HEK293T (cell line): ENCODE data around the gene NHLH1.

Experiments used
- CTCF ChIA-PET: fragments of 350-600 bp; formaldehyde crosslinking; extraction: SDS; loops from one replicate; lab custom pipeline; 2021; ENCODE audit warnings: antibody characterized with exemption, inconsistent platforms; lab: Yijun Ruan, JAX
- POLR2A ChIA-PET: fragments of 350-600 bp; formaldehyde crosslinking; extraction: SDS; loops from one replicate; lab custom pipeline; 2020; ENCODE audit warnings: antibody characterized with exemption, inconsistent platforms; lab: Yijun Ruan, JAX
- DNase-seq: peaks from one replicate; pipeline ENCODE4 v3.0.0; 2012; ENCODE audit warnings: mixed read lengths; ENCODE audit errors: extremely low spot score
- ARNT ChIP-seq: fragments of 450-650 bp; IDR thresholded peaks from 2 replicates; pipeline ENCODE4 v1.6.1; 2017; ENCODE audit warnings: mild to moderate bottlenecking
- BHLHE40 ChIP-seq: fragments of 450-650 bp; IDR thresholded peaks from 2 replicates; pipeline ENCODE4 v1.6.1; 2016; ENCODE audit warnings: mild to moderate bottlenecking, moderate library complexity, borderline replicate concordance
- CTBP1 ChIP-seq: fragments of 450-650 bp; IDR thresholded peaks from 2 replicates; pipeline ENCODE4 v1.6.1; 2016; ENCODE audit warnings: borderline replicate concordance
- ELF4 ChIP-seq: fragments of 450-650 bp; IDR thresholded peaks from 2 replicates; pipeline ENCODE4 v1.6.1; 2017; ENCODE audit warnings: antibody characterized with exemption
- FOXA1 ChIP-seq: fragments of 450-650 bp; IDR thresholded peaks from 2 replicates; pipeline ENCODE4 v1.6.1; 2016; ENCODE audit warnings: mild to moderate bottlenecking
- FOXK2 ChIP-seq: fragments of 450-650 bp; IDR thresholded peaks from 2 replicates; pipeline ENCODE4 v1.6.1; 2016; ENCODE audit warnings: mild to moderate bottlenecking
- FOXM1 ChIP-seq: fragments of 450-650 bp; IDR thresholded peaks from 2 replicates; pipeline ENCODE4 v1.6.1; 2017; ENCODE audit warnings: mild to moderate bottlenecking, borderline replicate concordance
- HDGF ChIP-seq: fragments of 450-650 bp; IDR thresholded peaks from 2 replicates; pipeline ENCODE4 v1.6.1; 2017; ENCODE audit warnings: antibody characterized with exemption, borderline replicate concordance
- L3MBTL2 ChIP-seq: fragments of 450-650 bp; conservative IDR thresholded peaks from 2 replicates; pipeline ENCODE4 v1.6.1; 2016; ENCODE audit warnings: mild to moderate bottlenecking
- LEF1 ChIP-seq: fragments of 450-650 bp; IDR thresholded peaks from 2 replicates; pipeline ENCODE4 v1.6.1; 2017; ENCODE audit warnings: mild to moderate bottlenecking, borderline replicate concordance
- NFRKB ChIP-seq: fragments of 450-650 bp; IDR thresholded peaks from 2 replicates; pipeline ENCODE4 v1.6.1; 2016; ENCODE audit warnings: mild to moderate bottlenecking, moderate library complexity
- SP1 ChIP-seq: fragments of 450-650 bp; IDR thresholded peaks from 2 replicates; pipeline ENCODE4 v1.6.1; 2017
- SUZ12 ChIP-seq: fragments of 450-650 bp; IDR thresholded peaks from 2 replicates; pipeline ENCODE4 v1.6.1; 2016; ENCODE audit warnings: mild to moderate bottlenecking
- TARDBP ChIP-seq: fragments of 450-650 bp; IDR thresholded peaks from 2 replicates; pipeline ENCODE4 v1.6.1; 2016
- ZNF384 ChIP-seq: fragments of 450-650 bp; IDR thresholded peaks from 2 replicates; pipeline ENCODE4 v1.6.1; 2016
- TF ChIP-seq, protein P1 (sequence below): fragments of 450-650 bp; IDR thresholded peaks from 2 replicates; pipeline ENCODE4 v1.6.1; 2016

Gene NHLH1

DNA sequence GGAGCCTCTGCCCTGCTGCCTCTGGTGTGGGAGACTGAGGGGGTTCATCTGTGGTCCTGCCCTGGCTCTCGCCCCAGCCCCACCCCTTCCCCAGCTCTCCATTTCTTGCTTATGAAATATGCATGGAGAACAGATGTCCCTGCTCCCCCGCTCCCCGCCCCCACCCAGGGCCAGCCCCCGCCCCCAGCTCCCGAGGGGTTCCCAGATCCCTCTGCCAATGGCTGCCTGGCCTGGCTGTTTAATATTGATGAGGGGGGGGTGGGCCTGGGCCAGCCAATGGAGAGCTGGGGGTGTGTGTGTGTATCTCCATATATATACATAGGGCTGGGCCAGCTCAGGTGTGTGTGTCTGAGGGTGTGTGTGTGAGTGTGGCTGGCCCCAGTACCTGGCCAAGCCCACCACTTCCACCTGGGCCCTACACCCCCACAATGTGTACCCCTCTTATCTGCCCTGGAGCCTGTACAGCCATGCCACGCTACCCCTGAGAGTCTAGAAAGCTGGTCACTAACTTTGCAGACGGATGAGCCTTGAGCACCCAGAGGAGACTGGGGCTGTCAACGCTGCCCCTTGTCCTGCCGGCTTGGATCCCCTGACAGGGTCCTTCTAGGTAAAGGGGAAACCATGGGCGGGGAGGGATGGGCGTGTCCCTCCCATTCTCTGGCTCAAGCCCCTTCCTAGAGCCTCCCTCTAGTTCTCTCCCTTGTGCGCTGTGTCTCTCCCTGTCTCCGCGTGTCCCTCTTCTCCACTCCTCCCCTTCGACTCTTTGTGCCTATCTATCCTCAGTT lies at the start of gene NHLH1:
TSS of gene NHLH1 (plus strand) at position 341 of the 785 bp plus-strand sequence. CDS start 3,661 bp downstream, outside the sequence.
- POLR2A ChIA-PET = interaction anchor here (1.1 kb wide), 1 partner anchor 105 kb away, joined by 3 read pairs; the partner anchor contains the start of gene DCAF8
- TF ChIP-seq NFRKB = no peak
- no peak for TF ChIP-seq FOXA1
- TF ChIP-seq ZNF384 = no peak
- TF ChIP-seq, protein P1, sequence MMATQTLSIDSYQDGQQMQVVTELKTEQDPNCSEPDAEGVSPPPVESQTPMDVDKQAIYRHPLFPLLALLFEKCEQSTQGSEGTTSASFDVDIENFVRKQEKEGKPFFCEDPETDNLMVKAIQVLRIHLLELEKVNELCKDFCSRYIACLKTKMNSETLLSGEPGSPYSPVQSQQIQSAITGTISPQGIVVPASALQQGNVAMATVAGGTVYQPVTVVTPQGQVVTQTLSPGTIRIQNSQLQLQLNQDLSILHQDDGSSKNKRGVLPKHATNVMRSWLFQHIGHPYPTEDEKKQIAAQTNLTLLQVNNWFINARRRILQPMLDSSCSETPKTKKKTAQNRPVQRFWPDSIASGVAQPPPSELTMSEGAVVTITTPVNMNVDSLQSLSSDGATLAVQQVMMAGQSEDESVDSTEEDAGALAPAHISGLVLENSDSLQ = no peak
- TF ChIP-seq BHLHE40 = no peak
- TF ChIP-seq TARDBP = no peak
- TF ChIP-seq LEF1 = no peak
- TF ChIP-seq ARNT = no peak
- no peak for TF ChIP-seq FOXK2
- TF ChIP-seq HDGF = no peak
- TF ChIP-seq CTBP1 = no peak
- no peak for TF ChIP-seq ELF4
- no peak for TF ChIP-seq L3MBTL2
- no peak for DNase-seq
- CTCF ChIA-PET = interaction anchor here (2.0 kb wide), 1 partner anchor 10 kb away, joined by 6 read pairs; no protein-coding TSS in a partner anchor

DNA sequence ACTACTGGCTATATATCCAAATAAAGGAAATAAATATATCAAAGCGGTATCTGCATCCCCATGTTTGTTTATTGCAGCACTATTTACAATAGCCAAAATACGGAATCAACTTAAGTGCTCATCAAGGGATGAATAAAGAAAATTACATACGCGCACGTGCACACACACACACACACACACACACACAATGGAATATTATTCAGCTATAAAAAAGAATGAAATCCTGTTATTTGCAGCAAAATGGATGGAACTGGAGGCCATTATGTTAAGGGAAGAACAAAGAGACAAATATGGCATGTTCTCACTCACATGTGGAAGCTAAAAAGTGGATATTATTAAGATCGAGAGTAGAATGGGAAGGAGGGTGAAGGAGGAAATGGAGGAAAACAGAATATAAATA lies 44.0 kb upstream of the NHLH1 start:
- CTCF ChIA-PET = interaction anchor here (1.1 kb wide), 1 partner anchor 31 kb away, joined by 4 read pairs; no protein-coding TSS in a partner anchor
- POLR2A ChIA-PET = no interaction called here
- no peak for TF ChIP-seq FOXM1
- DNase-seq = no peak

DNA sequence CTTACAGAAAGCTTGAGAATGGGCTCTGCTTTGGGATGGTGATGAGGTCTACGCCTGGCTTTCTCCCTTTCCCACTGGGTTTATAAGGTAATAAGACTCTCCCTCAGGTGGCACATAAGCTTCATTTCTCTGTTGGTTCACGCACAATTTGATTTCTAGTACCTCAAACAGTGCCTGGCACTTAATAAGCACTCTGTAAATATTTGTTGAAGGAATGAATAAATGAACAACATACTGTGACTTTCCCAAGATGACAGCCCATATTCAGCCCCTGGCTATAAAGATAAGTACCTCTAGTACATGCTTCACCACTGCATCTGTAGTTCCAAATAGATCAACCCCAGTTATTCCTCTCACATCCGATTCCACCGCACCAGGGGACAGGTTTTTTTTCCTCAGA lies 41.6 kb upstream of the NHLH1 start:
- no peak for DNase-seq
- TF ChIP-seq, protein P1 = no peak
- no peak for TF ChIP-seq BHLHE40
- no peak for TF ChIP-seq FOXK2
- CTCF ChIA-PET = no interaction called here
- POLR2A ChIA-PET = no interaction called here

DNA sequence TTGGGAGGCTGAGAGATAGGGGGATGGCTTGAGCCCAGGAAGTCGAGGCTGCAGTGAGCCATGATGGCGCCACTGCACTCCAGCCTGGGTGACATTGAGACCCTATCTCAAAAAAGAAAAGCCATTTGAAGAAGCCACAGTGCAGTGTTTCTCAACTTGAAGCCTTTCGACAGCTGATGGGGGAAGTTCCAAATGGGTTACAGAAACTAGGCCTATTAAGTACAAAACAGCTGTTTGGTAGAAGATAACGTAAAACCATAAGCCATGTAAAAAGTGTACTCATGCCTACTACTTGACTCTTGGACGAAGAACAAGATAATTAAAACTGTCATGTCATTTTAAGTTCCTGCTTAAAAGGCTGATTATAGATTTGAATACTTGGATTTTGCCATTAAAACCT lies 40.5 kb upstream of the NHLH1 start:
- ChIA-PET CTCF (no interaction called here), POLR2A (no interaction called here)
- no peak for DNase-seq
- no peak for TF ChIP-seq ZNF384
- no peak for TF ChIP-seq NFRKB
- no peak for TF ChIP-seq TARDBP

DNA sequence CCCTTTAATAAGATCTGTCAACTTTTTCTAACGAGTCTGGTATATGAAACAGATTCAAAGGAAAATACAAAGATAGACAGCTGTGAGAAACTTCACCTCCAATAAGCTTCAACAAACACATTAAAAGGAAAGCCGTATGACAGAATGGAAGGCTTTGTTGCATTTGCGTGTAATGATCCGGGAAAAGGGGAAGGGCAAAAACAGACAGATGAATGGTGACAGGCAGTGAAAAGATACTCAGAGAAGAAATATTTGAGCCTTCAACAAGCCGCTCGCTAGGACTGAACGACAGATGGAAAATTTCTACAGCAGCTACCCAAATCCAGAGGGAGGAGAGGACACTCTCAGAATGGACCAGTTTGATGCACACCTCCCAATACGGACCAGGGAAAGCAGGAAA lies 38.7 kb upstream of the NHLH1 start:
- ChIA-PET POLR2A (no interaction called here), CTCF (no interaction called here)
- DNase-seq = no peak
- TF ChIP-seq NFRKB = no peak
- no peak for TF ChIP-seq BHLHE40
- no peak for TF ChIP-seq ZNF384
- TF ChIP-seq, protein P1 = no peak
- no peak for TF ChIP-seq FOXA1

DNA sequence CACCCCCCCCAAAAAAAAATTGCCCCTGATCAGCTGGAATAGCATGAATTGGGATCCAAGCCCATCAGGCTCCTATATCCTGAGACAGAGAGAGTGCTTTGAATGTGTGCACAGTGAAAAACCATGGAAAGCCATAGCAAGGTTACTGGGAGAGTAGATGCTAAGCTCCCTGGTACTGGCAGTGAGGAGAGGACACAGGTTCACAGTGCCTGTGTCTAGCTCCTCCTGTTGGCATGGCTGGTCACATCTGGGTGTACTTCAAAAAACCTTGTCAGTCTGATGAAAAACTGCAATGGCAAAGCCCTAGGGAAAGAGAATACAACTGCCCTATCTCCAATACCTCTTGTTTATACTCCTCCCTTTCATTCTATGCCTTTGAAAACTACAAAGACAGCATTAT lies 36.8 kb upstream of the NHLH1 start:
- no peak for DNase-seq
- ChIA-PET POLR2A (no interaction called here), CTCF (no interaction called here)
- TF ChIP-seq L3MBTL2 = no peak
- no peak for TF ChIP-seq FOXM1
- TF ChIP-seq, protein P1 = no peak
- no peak for TF ChIP-seq BHLHE40
- no peak for TF ChIP-seq LEF1
- no peak for TF ChIP-seq ZNF384

DNA sequence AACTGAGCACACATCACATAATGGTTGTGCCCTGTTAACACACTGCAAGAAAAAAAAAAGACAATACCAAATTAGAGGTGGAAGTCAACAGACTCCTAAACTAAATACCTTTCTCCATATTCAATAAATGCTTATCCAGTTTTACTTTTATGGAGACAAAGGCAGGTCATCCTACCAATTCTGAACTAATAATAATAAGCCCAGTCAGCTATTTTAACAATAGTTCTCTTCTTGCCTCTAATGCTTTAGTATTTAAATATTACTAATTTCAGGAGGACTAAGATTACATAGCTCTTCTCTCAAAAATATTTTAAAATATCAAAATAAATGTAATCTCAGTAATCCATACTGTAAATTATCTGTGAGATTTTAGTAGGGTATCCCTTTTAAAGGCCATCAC lies 34.4 kb upstream of the NHLH1 start:
- no peak for TF ChIP-seq HDGF
- TF ChIP-seq FOXA1 = no peak
- no peak for TF ChIP-seq L3MBTL2
- TF ChIP-seq ARNT = no peak
- no peak for TF ChIP-seq FOXK2
- TF ChIP-seq CTBP1 = no peak
- TF ChIP-seq SP1 = no peak
- TF ChIP-seq, protein P1 = no peak
- TF ChIP-seq SUZ12 = no peak
- TF ChIP-seq ZNF384 = no peak
- no peak for TF ChIP-seq LEF1
- TF ChIP-seq BHLHE40 = no peak
- no peak for TF ChIP-seq ELF4
- TF ChIP-seq FOXM1 = no peak
- no peak for TF ChIP-seq NFRKB
- TF ChIP-seq TARDBP = no peak
- ChIA-PET CTCF (interaction anchor here (0.7 kb wide), 1 partner anchor 223 kb away, joined by 3 read pairs; no protein-coding TSS in a partner anchor), POLR2A (no interaction called here)
- no peak for DNase-seq
